ENCODE measurements around the gene BSN. TPM values are rescaled to one million over a fixed set of nuclear protein-coding genes. Genes with fewer than 3 reads are reported as not detected.
A peak's percentile ranks its signal among the peaks of the same experiment; 100 is the strongest.

Gene BSN
- total RNA-seq, 2 donors from 2014 or later = 0.39 to 0.59 TPM

DNA sequence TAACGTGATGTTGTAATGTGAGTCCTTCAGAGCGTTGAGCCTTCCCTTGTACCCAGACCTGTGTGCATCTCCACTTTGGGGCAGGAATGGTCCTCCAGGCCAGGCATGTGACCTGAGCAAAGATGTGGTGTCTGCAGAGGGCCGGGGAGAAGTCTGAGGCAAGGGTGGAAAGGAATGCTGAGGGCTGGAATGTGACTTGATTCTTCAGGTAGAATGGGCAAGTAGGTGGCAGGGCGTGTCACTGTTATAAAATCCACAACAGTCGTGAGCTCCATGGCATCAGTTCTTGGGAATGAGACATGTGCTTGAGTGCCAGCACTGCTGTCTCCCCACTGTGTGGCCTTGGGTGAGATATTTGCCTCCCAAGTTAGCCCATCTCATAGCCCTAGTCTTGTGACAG is 24.0 kb upstream of the BSN start:
- H3K27ac Mint-ChIP-seq = peak overlapping the region; percentile 4 to 49
- peaks cover 15 to 21% of the 10 kb centered on the region in 2 donors for H3K4me1 Mint-ChIP-seq (ENCODE audit: low read depth in 2 of 2)

DNA sequence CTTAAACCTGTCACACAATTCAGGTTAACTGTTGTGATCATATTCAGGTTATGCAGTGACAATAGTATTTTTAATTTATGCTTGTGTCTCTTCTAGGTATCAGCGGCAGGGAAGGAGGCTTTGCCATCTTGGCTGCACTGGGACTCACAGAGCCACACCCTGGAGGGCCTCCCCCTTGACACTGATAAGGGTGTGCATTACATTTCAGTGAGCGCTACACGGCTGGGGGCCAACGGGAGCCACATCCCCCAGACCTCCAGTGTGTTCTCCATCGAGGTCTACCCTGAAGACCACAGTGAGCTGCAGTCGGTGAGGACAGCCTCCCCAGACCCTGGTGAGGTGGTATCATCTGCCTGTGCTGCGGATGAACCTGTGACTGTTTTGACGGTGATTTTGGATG is 23.6 kb upstream of the BSN start:
- no peaks in the 10 kb centered on the region for H3K36me3 Mint-ChIP-seq
- H3K9me3 Mint-ChIP-seq = no peaks in the 10 kb centered on the region
- H3K4me3 Mint-ChIP-seq = no peak overlapping the region
- no peak overlapping the region for H3K27ac Mint-ChIP-seq
- H3K27me3 Mint-ChIP-seq = no peaks in the 10 kb centered on the region
- DNase-seq (ENCODE audit: low spot score) (no peak), ATAC-seq (peak in 1 of 2 donors; percentile 25)
- peaks cover 15 to 21% of the 10 kb centered on the region in 2 donors for H3K4me1 Mint-ChIP-seq (ENCODE audit: low read depth in 2 of 2)

More for the DNA sequence above, 24.0 kb upstream of the BSN start:
- DNase-seq (ENCODE audit: low spot score) (no peak), ATAC-seq (no peak)
- Mint-ChIP-seq H3K9me3 (no peaks in the 10 kb centered on the region), H3K36me3 (no peaks in the 10 kb centered on the region), H3K4me3 (no peak overlapping the region), H3K27me3 (no peaks in the 10 kb centered on the region)

DNA sequence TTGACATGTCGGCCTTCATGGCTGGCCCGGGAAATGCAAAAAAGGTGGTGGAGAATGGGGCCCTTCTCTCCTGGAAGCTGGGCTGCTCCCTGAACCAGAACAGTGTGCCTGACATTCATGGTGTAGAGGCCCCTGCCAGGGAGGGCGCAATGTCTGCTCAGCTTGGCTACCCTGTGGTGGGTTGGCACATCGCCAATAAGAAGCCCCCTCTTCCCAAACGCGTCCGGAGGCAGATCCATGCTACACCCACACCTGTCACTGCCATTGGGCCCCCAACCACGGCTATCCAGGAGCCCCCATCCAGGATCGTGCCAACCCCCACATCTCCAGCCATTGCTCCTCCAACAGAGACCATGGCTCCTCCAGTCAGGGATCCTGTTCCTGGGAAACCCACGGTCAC is 23.1 kb upstream of the BSN start:
- Mint-ChIP-seq H3K9me3 (no peaks in the 10 kb centered on the region), H3K27me3 (no peaks in the 10 kb centered on the region), H3K27ac (no peak overlapping the region), H3K36me3 (no peaks in the 10 kb centered on the region), H3K4me3 (no peak overlapping the region), H3K4me1 (ENCODE audit: low read depth in 2 of 2) (peaks cover 15 to 21% of the 10 kb centered on the region in 2 donors)
- DNase-seq (ENCODE audit: low spot score) (no peak), ATAC-seq (no peak)

DNA sequence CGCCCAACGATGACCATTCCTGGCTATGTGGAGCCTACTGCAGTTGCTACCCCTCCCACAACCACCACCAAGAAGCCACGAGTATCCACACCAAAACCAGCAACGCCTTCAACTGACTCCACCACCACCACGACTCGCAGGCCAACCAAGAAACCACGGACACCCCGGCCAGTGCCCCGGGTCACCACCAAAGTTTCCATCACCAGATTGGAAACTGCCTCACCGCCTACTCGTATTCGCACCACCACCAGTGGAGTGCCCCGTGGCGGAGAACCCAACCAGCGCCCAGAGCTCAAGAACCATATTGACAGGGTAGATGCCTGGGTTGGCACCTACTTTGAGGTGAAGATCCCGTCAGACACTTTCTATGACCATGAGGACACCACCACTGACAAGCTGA is 22.6 kb upstream of the BSN start:
- ATAC-seq (no peak), DNase-seq (ENCODE audit: low spot score) (no peak)
- no peak overlapping the region for H3K4me3 Mint-ChIP-seq
- peaks cover 15 to 21% of the 10 kb centered on the region in 2 donors for H3K4me1 Mint-ChIP-seq (ENCODE audit: low read depth in 2 of 2)
- H3K9me3 Mint-ChIP-seq = no peaks in the 10 kb centered on the region
- no peaks in the 10 kb centered on the region for H3K36me3 Mint-ChIP-seq
- no peaks in the 10 kb centered on the region for H3K27me3 Mint-ChIP-seq
- peak overlapping the region in 1 of 2 donors; percentile 74 for H3K27ac Mint-ChIP-seq

DNA sequence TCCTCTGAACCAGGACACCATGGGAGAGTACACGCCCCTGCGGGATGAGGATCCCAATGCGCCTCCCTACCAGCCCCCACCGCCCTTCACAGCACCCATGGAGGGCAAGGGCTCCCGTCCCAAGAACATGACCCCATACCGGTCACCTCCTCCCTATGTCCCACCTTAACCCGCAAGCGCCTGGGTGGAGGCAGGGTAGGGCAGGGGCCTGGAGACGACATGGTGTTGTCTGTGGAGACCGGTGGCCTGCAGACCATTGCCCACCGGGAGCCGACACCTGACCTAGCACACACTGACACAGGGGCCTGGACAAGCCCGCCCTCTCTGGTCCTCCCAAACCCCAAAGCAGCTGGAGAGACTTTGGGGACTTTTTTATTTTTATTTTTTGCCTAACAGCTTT is 21.2 kb upstream of the BSN start:
- H3K36me3 Mint-ChIP-seq = no peaks in the 10 kb centered on the region
- H3K27me3 Mint-ChIP-seq = no peaks in the 10 kb centered on the region
- DNase-seq (ENCODE audit: low spot score) = no peak
- H3K9me3 Mint-ChIP-seq = no peaks in the 10 kb centered on the region
- no peak overlapping the region for H3K27ac Mint-ChIP-seq
- no peak for ATAC-seq
- H3K4me1 Mint-ChIP-seq (ENCODE audit: low read depth in 2 of 2) = peaks cover 15 to 17% of the 10 kb centered on the region in 2 donors
- no peak overlapping the region for H3K4me3 Mint-ChIP-seq

DNA sequence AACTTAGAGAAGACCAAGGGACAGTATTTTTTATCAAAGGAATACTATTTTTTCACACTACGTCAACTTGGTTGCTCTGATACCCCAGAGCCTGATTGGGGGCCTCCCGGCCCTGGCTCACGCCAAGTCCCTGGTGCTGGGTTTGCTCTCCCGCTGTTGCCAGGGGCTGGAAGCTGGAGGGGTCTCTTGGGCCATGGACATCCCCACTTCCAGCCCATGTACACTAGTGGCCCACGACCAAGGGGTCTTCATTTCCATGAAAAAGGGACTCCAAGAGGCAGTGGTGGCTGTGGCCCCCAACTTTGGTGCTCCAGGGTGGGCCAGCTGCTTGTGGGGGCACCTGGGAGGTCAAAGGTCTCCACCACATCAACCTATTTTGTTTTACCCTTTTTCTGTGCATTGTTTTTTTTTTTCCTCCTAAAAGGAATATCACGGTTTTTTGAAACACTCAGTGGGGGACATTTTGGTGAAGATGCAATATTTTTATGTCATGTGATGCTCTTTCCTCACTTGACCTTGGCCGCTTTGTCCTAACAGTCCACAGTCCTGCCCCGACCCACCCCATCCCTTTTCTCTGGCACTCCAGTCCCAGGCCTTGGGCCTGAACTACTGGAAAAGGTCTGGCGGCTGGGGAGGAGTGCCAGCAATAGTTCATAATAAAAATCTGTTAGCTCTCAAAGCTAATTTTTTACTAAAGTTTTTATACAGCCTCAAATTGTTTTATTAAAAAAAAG is 20.3 kb upstream of the BSN start:
- Mint-ChIP-seq H3K27ac (no peak overlapping the region), H3K9me3 (no peaks in the 10 kb centered on the region), H3K4me1 (ENCODE audit: low read depth in 2 of 2) (peaks cover 15 to 17% of the 10 kb centered on the region in 2 donors), H3K4me3 (no peak overlapping the region), H3K36me3 (no peaks in the 10 kb centered on the region), H3K27me3 (no peaks in the 10 kb centered on the region)
- DNase-seq (ENCODE audit: low spot score) = no peak
- ATAC-seq = no peak

DNA sequence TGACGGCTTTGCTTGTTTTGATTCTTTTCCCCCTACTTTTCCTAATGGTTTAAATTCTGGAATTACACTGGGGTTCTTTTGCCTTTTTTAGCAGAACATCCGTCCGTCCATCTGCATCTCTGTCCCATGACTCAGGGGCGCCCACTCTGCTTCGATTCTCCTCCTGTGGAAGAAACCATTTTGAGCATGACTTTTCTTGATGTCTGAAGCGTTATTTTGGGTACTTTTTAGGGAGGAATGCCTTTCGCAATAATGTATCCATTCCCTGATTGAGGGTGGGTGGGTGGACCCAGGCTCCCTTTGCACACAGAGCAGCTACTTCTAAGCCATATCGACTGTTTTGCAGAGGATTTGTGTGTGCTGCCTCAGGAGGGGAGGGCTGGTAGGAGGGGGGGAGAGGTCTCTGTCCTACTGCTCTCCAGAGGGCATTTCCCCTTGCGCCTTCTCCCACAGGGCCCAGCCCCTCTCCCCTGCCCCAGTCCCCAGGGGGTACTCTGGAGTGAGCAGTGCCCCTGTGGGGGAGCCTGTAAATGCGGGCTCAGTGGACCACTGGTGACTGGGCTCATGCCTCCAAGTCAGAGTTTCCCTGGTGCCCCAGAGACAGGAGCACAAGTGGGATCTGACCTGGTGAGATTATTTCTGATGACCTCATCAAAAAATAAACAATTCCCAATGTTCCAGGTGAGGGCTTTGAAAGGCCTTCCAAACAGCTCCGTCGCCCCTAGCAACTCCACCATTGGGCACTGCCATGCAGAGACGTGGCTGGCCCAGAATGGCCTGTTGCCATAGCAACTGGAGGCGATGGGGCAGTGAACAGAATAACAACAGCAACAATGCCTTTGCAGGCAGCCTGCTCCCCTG is 19.5 kb upstream of the BSN start:
- Mint-ChIP-seq H3K27me3 (no peaks in the 10 kb centered on the region), H3K27ac (no peak overlapping the region), H3K4me1 (ENCODE audit: low read depth in 2 of 2) (peaks cover 9 to 13% of the 10 kb centered on the region in 2 donors), H3K4me3 (no peak overlapping the region), H3K9me3 (no peaks in the 10 kb centered on the region), H3K36me3 (no peaks in the 10 kb centered on the region)
- ATAC-seq (no peak), DNase-seq (ENCODE audit: low spot score) (no peak)

DNA sequence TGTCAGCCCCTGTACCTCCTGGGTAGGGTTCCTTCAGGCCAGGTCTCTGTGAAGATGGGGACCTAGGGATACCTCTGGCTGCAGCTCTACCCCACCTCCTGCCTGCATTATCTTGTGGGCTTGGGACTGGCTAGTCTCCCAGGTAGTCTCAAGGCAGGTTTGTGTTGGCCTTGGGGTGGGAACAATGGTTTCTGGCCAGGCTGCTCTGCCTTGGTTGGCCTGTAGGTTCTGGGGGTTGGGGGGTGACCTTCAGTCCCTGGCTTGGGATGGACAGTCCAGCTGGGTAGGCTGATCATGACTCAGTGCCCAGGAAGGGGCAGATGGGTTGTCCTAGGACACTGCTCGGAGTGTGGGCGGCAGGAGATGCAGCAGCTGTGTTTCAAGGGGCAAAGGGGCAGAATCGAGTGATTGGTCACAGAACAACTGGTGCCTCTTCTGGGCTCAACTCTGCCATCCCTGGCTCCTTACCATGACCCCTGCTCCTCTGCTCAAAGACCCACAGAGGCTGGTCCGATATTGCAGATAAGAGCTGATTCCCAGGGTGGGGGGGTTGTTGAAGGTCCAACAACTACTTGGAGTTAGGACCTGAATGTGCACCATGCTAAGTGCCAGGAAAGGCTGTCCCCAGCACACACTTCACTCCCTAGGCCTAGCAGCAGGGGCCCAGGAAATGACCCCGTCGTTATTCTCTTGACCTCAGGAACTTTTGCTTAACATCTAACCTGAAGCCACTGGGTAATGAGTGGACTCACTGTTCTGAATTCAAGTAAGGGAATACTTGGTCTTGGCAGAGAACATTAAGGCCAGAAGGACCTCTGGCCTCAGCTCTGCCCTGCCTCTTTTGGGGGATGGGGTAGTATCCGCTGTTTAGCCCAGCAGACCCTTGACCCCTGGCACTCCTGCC is 18.1 kb upstream of the BSN start:
- H3K4me1 Mint-ChIP-seq (ENCODE audit: low read depth in 2 of 2) = peaks cover 6 to 14% of the 10 kb centered on the region in 2 donors
- ATAC-seq = no peak
- DNase-seq (ENCODE audit: low spot score) = no peak

DNA sequence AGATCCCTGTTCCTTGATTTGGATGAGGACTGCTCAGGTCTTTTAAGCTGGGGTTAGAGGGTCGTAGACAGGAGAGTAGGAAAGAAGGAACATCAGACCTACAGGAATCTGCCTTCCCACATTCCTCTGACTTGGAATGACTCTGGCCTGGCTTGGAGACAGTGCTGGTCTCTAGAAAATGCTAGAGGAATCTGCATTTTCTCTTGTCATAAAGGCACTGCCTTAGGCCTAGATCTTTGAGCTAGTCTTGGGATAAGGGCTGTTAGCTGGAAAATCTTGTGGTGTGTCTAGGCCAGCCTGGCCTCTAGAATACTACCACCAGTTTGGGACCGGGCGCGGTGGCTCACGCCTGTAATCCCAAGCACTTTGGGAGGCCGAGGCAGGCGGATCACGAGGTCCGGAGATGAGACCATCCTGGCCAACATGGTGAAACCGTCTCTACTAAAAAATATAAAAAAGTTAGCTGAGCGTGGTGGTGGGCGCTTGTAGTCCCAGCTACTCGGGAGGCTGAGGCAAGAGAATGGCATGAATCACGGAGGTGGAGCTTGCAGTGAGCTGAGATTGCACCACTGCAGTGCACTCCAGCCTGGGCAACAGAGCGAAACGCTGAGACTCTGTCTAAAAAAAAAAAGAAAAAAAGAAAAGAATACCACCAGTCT is 17.3 kb upstream of the BSN start:
- ATAC-seq (no peak), DNase-seq (ENCODE audit: low spot score) (no peak)
- no peak overlapping the region for H3K4me3 Mint-ChIP-seq
- no peaks in the 10 kb centered on the region for H3K36me3 Mint-ChIP-seq
- H3K27ac Mint-ChIP-seq = no peak overlapping the region
- H3K27me3 Mint-ChIP-seq = peaks cover 0 to 1% of the 10 kb centered on the region in 2 donors
- H3K9me3 Mint-ChIP-seq = no peaks in the 10 kb centered on the region
- H3K4me1 Mint-ChIP-seq (ENCODE audit: low read depth in 2 of 2) = peaks cover 0 to 7% of the 10 kb centered on the region in 2 donors

More for the DNA sequence above, 18.1 kb upstream of the BSN start:
- H3K27me3 Mint-ChIP-seq = no peaks in the 10 kb centered on the region
- H3K36me3 Mint-ChIP-seq = no peaks in the 10 kb centered on the region
- no peaks in the 10 kb centered on the region for H3K9me3 Mint-ChIP-seq
- no peak overlapping the region for H3K27ac Mint-ChIP-seq
- H3K4me3 Mint-ChIP-seq = no peak overlapping the region

DNA sequence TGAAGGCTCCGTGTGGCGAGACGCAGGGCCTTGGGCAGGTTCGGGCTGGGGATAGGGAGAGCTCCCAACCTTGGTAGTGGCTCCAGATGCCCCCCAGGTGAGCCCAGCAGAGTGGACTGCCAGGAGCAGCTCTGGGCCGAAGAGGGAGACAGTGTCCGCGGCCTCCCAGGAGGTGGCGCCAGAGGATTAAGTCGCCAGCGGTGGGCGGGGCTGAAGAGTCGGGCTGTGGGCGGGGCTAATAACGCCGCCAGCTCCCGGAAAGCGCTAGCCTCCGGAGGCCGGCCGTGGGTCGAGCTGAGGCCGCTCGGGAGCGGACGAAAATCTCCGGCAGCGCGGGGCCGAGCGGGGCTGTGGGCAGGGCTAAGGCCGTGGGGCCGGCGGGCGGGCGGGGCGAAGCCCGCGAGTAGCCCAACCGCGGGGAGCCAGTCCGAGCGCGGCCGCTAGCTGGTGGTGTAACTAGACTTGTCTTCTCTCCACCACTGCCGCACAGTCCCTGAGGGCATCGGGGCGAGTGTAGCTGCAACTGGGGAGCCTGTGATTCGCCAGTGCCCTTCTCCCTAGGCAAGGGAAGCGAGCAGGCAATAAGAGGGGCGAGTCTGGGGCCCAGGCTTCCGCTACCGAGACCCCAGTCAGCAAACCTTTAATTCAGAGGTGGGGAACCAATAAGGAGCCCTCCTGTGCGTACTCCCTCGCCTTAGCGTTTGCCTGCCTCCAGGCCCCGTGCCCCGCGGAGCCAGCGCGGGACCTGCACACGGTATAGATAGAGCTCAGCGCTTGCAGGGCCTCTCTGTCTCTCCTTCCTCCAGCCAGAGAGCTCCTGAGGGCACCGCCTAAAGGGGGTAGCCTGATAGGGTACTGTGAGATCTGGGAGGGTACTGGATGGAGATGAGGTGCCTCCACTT is 14.4 kb upstream of the BSN start:
- ATAC-seq = peak; percentile 97 to 98
- H3K27me3 Mint-ChIP-seq = peaks cover 13 to 17% of the 10 kb centered on the region in 2 donors
- peak; percentile 94 for DNase-seq (ENCODE audit: low spot score)
- no peaks in the 10 kb centered on the region for H3K36me3 Mint-ChIP-seq
- H3K4me3 Mint-ChIP-seq = peak overlapping the region; percentile 73
- peaks cover 0 to 7% of the 10 kb centered on the region in 2 donors for H3K4me1 Mint-ChIP-seq (ENCODE audit: low read depth in 2 of 2)
- no peaks in the 10 kb centered on the region for H3K9me3 Mint-ChIP-seq
- peak overlapping the region in 1 of 2 donors; percentile 39 for H3K27ac Mint-ChIP-seq

DNA sequence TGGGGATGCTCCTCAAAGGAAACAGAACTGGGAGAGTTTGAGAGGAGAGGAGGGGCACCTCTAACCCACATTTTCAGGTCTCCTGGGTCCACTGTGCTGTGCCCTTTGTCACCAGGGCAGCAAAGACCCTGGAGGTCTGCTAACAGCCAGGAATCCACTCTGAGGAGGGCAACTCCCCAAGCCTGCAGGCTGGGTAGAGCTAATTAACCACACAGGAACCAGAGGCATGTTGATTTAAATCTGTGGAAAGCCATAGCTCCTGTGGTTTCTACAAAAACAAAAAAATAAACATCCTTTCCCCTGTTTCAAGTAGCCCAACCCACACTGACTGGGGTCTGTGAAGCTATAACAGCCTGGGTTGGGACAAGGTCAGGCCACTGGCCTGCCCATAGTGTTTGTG is 2.2 kb upstream of the BSN start:
- ATAC-seq = no peak
- H3K4me1 Mint-ChIP-seq (ENCODE audit: low read depth in 2 of 2) = peaks cover 6 to 15% of the 10 kb centered on the region in 2 donors
- no peak overlapping the region for H3K27ac Mint-ChIP-seq
- peaks cover 10 to 22% of the 10 kb centered on the region in 2 donors for H3K27me3 Mint-ChIP-seq
- no peaks in the 10 kb centered on the region for H3K9me3 Mint-ChIP-seq
- H3K4me3 Mint-ChIP-seq = no peak overlapping the region
- no peaks in the 10 kb centered on the region for H3K36me3 Mint-ChIP-seq
- no peak for DNase-seq (ENCODE audit: low spot score)

DNA sequence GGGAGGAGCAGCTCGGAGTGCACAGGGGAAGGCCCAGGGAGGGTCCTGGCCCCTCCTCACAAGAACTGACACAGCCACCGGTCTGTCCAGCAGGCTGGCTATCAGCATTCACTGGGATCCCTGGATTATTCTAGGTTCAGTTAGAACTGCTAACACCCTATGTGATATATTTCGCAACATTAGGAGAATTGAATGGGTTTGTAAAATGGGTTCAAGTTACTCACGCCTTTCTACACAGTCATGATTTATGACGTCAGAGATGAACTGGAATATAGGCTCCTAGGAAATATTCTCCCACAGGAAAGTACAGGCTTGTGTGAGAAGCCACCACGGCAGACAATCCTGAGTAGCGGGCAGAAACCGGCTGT is 969 bp upstream of the BSN start:
- Mint-ChIP-seq H3K9me3 (no peaks in the 10 kb centered on the region), H3K36me3 (no peaks in the 10 kb centered on the region), H3K4me3 (peak overlapping the region; percentile 94), H3K27ac (peak overlapping the region in 1 of 2 donors; percentile 46), H3K27me3 (peaks cover 18 to 25% of the 10 kb centered on the region in 2 donors), H3K4me1 (ENCODE audit: low read depth in 2 of 2) (peaks cover 6 to 15% of the 10 kb centered on the region in 2 donors)
- ATAC-seq (no peak), DNase-seq (ENCODE audit: low spot score) (no peak)
